Skin of body (tissue), 2 donors: ENCODE measurements around the gene F12. TPM values are rescaled to one million over a fixed set of nuclear protein-coding genes. Genes with fewer than 3 reads are reported as not detected.
"Not testable (repeated sequence)": the region's sequence is repeated elsewhere in the genome, so short reads cannot be mapped to it uniquely, and the experiment has no call there.

Experiments
- DNase-seq: peaks from one replicate; lab custom pipeline; 2025; lab: John Stamatoyannopoulos, UW
- total RNA-seq: library from RNA; depleted of rRNA; stranded (reverse); fragments of >200 nt; gene quantifications from one replicate; pipeline ENCODE4 v1.2.3, GENCODE V29; 2014

F12 gene
- total RNA-seq, 1 donor from 2014 or later, result 1.3 TPM

DNA sequence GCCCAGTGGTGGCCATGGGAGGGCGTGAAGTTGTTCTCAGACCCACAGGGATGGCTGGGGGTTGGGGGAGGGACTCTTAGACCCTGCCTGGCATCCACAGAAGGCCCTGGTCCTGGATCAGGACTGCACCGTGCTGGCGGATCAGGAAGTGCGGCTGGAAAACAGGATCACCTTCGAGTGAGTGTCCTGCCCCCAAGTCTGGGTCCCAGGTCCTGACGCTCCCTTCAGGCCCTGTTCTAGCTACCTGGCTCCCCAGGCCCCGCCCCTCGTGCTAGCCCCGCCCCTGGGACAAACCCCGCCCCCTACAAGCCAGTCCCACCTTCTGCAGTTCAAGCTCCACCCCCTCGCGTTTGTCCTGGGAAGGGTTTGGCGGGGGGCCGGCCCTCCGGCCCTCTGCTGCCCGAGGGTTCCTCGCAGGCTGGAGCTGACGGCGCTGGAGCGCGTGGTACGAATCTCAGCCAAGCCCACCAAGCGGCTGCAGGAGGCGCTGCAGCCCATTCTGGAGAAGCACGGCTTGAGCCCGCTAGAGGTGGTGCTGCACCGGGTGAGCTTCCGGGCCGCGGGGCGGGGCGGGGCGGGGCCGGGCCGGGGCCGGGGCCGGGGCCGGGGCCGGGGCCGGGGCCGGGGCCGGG is 38.8 kb downstream of the F12 start:
- DNase-seq, result peak; percentile 41

DNA sequence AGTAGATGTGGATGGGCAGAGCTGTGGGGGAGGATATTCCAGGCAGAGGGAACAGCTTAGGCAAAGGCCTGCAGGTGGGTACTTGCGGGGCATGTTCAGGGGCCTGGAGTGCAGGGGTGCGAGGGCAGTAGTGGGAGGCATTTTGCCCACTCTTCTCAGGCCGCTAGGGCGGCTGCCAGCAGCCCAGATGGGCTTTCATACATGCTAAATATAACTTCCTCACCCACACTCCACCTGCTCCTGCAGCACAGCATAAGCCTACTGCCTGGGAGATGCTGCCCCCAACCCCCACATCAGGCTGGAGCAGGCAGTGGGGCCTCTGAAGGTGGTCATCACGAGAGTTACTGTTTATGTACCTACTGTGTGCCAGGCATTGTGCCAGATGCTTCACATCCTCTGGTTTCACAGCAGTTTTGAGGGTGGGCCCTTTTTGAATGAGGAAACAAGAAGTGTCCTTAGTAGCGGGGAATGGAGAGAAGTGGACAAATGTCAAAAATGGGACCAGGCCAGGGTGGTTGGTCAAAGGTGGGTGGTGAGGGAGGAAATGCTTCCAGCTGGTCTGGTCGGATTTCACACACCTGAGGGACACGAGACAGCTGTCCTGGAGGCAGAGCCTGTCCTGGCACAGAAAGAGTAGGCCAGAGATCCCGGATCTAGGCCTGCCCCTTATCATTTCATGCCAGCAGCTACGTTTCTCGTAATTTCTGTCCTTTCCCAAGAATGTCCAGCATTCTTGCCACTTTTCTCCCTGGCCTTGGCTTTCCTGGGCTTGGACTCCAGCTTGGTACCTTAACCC is 39.5 kb downstream of the F12 start:
- DNase-seq, result no peak

DNA sequence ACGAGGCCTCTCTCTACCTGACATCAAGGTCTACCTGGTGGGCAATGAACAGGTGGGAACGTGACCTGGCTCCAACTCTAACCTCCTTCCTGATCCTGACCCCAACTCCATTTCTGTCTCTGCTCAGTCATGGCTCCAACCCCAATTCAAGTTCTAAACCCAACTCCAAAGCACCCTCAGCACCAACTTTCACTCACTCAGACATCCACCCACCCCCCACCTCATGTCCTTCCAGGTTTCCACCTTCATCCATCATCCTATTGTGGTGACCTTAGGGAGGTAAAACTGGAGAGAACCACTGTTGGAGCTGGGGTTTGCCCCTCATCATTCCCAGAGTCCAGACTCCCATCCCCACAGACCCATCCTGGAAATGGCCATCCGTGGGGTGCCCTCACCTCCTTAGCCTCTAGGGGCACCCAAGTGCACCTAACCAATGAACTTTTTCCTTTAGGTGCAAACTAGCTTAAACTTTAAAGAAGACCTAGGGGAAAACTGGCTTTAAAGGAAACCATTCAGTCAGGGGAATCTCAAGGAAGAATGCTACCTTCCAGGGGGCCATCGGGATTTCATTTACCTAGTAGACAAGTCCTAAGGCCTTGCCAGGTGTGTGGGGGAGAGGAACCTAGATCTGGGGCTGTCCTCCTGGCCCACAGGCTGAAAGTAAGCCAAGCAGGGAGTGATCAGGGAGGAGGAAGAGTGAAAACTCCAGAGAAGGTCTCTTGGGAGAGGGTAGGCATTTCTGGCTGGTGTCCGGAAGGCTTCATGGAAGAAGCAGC is 40.3 kb downstream of the F12 start:
- no peak for DNase-seq

DNA sequence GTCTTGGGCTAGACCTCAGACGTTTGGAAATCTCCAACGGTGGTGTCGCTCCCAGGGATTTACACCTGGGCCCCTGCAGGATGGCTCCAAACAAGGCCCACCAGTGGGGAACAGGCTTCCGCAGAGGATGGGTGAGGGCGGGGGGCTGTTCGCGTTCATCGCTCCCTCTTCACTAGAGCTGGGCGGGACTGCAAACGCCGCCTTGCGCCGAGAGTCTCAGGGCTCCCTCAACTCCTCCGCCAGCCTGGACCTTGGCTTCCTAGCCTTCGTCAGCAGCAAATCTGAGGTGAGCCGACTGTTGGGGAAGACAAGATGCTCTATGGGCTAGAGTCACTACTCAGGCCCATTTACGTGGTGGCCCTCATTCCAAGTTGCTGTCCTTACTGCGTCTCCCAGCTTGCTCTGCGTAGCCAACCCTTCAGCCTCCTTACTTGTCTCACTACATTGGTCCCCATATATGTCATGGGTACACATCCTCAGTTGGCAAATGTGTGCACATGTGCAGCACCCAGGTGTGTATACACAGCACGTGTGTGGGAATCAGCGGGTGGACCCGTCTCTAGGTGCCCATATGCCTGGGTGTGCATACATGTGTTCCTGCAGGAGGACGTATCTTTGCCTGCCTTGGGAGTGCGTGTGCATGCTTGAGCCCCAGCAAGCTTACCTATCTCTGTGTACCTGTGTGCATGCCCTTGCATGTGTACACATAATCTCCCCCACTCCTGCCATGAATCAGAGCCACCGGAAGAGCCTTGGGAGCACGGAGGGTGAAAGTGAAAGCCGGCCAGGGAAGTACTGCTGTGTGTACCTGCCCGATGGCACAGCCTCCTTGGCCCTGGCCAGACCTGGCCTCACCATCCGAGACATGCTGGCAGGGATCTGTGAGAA is 41.1 kb downstream of the F12 start:
- no peak for DNase-seq

DNA sequence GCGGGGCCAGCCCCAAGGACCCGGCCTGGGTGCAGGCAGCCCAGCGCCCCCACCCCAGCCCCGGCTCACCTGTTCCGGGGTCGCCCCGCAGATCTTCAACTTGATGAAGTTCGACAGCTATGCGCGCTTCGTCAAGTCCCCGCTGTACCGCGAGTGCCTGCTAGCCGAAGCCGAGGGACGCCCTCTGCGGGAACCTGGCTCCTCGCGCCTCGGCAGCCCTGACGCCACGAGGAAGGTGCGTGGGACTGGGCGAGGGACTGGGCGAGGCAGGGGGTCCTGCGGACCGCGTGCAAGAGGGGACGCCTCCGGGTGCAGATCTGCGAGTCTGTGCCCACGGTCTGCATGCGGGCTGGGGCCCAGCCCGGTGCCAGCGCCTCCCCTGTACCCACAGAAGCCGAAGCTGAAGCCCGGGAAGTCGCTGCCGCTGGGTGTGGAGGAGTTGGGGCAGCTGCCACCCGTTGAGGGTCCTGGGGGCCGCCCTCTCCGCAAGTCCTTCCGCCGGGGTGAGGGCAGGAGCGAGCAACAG is 42.0 kb downstream of the F12 start:
- no peak for DNase-seq

DNA sequence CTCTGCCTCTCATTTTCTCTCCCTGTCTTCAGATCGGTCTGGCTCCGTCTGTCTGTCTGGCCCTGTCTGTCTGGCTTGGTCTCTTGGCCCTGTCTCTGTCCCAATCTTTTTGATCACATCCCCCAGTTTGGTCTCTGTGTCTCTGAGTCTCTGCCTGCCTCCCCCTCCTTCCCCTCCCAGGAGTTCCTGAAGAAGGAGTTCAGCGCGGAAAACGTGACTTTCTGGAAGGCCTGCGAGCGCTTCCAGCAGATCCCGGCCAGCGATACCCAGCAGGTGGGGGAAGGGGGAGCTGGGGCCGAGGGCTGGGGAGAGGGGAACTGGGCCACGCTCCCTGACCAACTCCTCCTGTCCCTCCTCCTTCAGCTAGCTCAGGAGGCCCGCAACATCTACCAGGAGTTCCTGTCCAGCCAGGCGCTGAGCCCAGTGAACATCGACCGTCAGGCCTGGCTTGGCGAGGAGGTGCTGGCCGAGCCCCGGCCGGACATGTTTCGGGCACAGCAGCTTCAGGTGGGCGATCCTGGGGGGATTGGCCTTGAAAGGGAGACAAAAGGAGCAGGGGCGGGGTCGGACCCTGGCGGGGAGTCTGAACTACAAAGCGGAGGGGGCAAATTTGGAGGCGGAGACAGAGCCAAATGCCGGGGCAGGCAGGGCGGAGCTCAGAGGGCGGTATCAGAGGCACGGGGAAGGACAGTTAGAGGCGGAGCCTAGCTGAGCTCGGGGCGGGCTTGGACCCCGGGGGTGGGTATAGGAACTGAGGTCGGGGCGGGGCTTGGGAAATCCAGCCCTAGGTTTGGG is 42.6 kb downstream of the F12 start:
- peak; percentile 82 for DNase-seq

DNA sequence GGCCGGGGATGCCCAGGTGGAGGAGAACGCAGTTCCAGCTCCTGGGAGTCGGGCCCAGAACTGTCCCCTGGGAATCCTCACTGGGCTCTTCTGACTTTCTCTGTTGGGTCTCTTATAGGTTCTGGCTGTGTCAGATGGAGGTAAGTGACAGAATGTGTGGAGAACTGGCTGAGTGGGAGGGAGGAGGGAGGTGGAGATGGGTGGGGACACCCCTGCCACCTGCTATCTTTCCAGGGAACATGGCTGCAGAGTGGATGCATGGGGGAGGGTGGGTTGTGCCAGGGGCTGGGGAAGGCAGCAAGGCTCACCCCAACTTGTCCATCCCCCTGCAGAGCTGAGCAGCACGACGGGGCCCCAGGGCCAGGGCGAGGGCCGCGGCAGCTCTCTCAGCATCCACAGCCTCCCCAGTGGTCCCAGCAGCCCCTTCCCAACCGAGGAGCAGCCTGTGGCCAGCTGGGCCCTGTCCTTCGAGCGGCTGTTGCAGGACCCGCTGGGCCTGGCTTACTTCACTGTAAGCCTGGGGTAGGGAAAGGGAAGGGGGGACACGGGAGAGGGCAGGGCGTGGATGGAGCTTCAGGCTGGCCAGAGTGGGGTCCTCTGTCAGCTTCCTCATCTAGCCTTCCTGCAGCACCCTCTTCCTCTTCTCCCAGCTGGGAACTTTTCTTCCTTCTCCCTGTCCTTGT is 43.4 kb downstream of the F12 start:
- DNase-seq, result no peak

DNA sequence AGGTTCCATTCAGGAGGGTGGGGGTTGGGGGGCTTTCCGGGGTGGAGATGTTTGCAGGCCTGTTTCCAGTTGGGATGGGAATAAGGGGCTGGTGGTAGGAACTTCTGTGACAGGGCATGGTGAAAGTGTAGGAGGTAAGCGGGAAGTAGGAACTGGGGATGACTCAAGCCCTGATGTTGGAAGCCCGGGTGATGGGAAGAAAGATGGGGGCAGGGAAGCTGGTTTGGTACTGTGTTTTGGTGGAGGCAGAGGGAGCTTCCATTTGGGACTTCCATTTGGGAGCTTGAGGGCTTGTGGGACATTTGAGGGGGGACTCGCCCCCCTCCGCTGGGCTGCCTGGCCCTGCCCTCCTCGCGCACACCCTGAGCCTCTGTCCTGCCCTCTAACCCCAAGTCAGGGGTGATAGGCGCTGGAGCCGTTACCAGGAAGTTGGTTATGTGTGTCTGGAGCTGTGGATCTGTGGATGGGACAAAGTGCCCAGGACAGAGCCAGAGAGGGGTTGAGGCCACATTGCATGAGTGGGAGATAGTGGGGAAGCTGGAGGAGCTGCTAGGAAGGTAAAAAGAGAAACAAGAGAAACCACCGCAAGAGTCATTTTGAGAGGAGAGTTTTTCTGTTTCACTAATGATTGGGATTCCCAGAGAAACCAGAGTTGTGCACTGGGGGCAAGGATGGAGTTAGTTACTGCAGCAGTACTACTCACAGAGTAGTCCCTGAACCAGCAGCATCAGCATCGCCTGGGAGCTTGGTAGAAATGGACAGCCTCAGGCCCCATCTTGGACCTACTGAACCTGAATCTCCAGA is 45.0 kb downstream of the F12 start:
- no peak for DNase-seq

DNA sequence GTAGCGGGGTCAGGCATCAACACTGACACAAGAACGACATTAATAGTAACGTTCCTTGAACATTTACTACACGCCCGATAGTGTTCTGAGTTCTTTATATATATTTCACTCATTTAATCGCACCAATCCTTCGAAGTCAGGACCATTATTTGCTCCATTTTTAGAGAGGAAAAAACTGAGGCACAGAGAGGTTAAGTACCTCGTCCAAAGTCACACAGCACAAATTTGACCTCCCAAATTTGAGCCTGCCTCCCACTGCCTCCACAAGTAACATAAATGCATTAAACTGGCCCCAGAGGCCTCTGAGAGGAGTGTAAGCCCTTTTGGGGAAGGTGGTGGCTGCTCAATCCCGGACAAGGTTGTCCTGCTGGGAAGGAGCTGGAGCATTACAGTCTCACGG is 45.8 kb downstream of the F12 start:
- DNase-seq, result no peak

DNA sequence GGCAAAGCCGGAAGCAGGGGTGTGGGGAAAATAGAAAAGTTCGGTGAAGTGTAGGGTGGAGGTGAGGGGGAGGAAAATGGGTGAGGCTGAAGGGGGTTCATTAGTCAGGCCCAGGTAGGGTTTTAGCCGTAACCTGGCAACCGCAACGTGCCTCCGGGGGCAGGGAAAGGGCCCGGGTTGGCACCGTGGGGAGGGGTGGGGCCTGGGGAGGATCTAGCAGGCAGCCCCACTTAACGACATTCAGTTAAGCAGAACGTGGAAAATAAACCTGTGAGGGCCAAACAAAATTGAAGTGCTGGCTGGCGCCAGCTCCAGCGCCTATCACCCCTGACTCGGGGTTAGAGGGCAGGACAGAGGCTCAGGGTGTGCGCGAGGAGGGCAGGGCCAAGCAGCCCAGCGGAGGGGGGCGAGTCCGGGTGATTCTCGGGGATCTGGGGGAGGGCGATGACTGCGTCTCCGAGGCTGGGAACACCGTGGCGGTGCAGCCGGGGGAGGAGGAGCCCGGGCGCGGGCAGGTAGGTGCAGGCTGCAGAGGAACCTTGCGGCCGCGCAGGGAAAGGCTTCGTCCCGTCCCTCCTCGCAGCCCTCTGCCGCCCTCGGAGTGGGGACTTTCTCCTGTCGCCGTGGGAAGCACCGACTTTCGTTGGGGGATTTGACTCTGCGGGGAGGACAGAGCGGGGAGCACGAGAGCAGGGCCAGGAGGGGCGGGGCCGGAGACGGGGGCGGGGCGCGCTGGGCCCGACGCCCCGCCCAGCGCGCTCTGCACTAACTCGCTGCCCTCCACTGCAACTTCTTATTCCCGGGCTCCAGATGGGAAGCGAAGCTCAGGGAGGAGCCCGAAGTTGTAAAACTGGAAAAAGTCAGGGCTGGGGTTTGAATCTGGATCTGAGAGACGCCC is 46.5 kb downstream of the F12 start:
- peak; percentile 21 for DNase-seq

DNA sequence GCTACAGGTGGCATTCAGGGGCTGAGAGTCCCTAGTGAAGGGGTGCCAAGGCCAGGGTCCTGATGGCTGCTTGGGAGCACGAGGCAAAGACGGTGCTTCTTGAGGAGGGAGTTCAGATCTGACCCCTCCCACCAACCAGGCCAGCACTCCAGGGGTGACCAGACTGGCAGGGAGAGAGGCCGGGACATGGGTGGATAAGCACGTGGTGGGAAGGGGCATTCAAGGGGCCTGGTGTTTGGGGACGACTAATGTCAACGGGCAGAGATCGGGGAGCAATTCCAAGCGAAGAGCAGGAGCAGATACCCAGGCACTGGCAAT is 47.1 kb downstream of the F12 start:
- DNase-seq, result no peak

DNA sequence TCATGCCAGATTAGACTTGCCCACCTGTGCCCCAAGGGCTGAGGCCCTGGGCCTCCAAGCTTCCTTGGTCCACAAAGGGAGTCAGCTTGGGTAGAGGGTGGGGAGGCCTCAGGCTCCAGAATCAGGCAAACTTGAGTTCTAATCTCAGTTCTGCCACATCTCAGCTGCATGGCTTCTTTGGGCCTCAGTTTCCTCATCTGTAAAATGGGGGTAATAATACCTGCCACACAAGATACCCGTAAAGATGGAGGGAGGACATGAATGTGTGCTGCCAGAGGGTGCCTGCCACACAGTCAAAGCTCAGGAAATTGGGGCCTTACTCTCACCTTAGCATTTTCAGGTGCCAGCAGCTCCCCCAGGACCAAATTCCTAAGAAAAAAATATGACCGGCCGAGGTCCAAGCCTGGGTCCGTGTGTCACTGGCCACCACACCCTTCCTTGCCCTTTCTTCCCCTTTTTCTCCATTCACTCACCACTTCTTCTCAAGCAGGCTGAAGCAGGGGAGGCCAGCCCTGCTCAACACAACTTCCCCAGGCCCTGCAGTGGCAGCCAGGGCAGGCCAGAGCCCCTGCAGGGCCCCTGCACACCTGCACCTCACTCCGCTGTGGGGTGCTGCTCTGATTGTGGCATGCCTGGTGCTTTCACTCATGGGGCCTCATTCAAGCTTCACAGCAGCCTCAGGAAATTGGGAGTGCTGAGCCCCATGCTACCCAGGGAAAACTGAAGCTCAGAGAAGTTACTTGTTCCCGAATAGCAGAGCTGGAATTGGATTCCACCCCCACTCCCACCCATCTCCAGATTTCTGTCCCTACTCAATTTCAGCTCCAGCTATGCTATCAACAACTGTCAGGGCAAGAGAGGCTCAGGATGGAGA is 47.7 kb downstream of the F12 start:
- DNase-seq, result no peak

DNA sequence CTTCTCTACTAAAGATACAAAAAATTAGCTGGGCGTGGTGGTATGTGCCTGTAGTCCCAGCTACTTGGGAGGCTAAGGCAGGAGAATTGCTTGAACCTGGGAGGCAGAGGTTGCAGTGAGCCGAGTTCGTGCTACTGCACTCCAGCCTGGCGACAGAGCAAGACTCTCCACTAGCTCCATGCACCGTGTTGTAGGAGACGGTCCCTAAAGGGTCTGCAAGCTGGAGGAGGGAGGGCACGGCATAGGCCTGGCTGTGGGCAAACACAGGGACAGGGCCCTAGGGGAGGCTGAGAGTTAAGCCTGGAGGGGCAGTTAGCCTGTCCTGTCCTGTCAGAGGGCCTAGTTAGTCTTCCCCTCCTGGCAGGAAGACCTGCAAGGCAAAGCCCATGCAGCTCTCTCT is 48.6 kb downstream of the F12 start:
- DNase-seq, result not testable (repeated sequence)

DNA sequence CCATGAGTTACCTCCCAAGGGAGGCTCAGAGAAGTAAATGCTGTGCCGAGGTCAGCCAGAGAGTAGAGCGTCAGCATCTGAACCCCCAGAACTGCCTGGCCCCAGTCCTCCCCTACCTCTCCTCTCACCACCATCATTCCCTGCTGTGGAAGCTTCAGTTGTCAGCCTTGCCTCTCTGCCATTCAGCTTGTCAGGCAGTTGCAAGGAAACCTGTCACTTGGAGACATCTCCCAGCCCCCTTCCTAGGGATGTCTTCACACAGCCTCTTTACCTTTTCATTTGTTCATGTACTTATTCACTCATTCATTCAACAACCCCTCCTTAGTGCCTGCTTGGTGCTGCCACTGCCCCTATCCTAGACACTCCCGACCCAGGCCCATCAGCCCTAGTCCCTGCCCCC is 49.5 kb downstream of the F12 start:
- no peak for DNase-seq

DNA sequence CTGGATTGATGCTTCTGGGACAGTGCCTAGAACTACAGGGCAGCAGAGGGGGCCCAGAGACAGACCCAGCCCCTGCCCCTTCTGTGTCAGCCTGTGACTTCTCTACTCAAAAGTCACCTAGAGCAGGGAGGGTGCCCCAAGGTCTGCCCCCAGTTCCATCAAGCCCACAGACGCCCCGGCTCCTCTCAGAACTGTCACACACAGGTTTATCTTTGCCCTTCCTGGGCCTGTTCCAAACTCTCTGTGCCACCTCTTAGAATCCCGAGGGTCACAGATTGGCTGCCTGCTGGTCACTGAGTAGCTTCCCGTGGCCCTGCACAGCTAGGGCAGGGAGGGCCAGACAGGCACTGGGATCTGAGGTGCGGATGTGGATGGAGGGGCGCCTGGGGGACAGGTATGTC is 49.9 kb downstream of the F12 start:
- no peak for DNase-seq

DNA sequence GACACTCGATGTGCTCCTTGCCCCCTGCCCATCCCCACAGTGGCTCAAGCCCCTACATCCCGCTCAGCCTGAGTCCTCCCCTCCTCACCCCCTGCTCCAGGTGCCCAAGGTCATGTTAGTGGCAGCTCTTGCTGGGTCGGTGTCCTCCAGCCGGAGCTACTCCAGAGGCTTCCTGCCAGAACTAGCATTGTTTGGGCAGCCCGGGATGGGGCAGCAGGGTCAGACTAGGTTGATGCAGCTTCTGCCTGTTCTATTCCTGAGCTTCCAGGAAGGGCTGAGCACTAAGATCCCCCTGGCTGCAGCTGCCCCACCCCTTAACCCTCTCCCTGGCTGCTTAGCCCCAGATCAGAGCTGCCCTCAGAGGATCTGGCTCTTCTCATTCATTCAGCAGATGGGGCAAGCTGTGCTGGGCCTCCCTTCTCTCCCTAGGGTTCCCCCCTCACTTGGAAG is 51.0 kb downstream of the F12 start:
- no peak for DNase-seq
